HG03432 (cell line): ENCODE measurements around the gene MAP2K4.

Source experiments
- ATAC-seq: cut with Tn5 transposase; IDR thresholded peaks from one replicate; pipeline ENCODE4 v1.9.1; 2021; ENCODE audit warnings: mild to moderate bottlenecking, moderate library complexity; ENCODE audit not compliant: unreplicated experiment

MAP2K4 gene

GRCh38 chr17:12035673-12036072, 15.0 kb downstream of the MAP2K4 start:
- ATAC-seq, result no peak

GRCh38 chr17:12037970-12038369, 17.3 kb downstream of the MAP2K4 start:
- no peak for ATAC-seq

GRCh38 chr17:12040478-12040877, 19.8 kb downstream of the MAP2K4 start:
- no peak for ATAC-seq

- no peak for ATAC-seq
Measured at GRCh38 chr17:12041312-12041711, 20.6 kb downstream of the MAP2K4 start.

GRCh38 chr17:12043702-12044101, 23.0 kb downstream of the MAP2K4 start:
- ATAC-seq, result no peak

GRCh38 chr17:12046786-12047185, 26.1 kb downstream of the MAP2K4 start:
- ATAC-seq, result no peak

- ATAC-seq, result no peak
Measured at GRCh38 chr17:12047681-12048376, 27.2 kb downstream of the MAP2K4 start.

- ATAC-seq, result no peak
Measured at GRCh38 chr17:12048843-12049473, 28.3 kb downstream of the MAP2K4 start.

GRCh38 chr17:12050646-12051225, 30.1 kb downstream of the MAP2K4 start:
- no peak for ATAC-seq

- ATAC-seq, result no peak
Measured at GRCh38 chr17:12053552-12053951, 32.9 kb downstream of the MAP2K4 start.

- no peak for ATAC-seq
Measured at GRCh38 chr17:12055889-12056288, 35.2 kb downstream of the MAP2K4 start.

- no peak for ATAC-seq
Measured at GRCh38 chr17:12057520-12057919, 36.8 kb downstream of the MAP2K4 start.

GRCh38 chr17:12058535-12058934, 37.9 kb downstream of the MAP2K4 start:
- no peak for ATAC-seq

GRCh38 chr17:12062249-12062648, 41.6 kb downstream of the MAP2K4 start:
- no peak for ATAC-seq

- no peak for ATAC-seq
Measured at GRCh38 chr17:12064395-12064794, 43.7 kb downstream of the MAP2K4 start.

- ATAC-seq, result no peak
Measured at GRCh38 chr17:12067485-12067884, 46.8 kb downstream of the MAP2K4 start.

- no peak for ATAC-seq
Measured at GRCh38 chr17:12068946-12069345, 48.3 kb downstream of the MAP2K4 start.

- no peak for ATAC-seq
Measured at GRCh38 chr17:12070561-12070960, 49.9 kb downstream of the MAP2K4 start.

GRCh38 chr17:12074346-12074745, 53.7 kb downstream of the MAP2K4 start:
- no peak for ATAC-seq

GRCh38 chr17:12077773-12078172, 57.1 kb downstream of the MAP2K4 start:
- ATAC-seq, result no peak

GRCh38 chr17:12078791-12079190, 58.1 kb downstream of the MAP2K4 start:
- no peak for ATAC-seq

GRCh38 chr17:12081720-12082119, 61.0 kb downstream of the MAP2K4 start:
- ATAC-seq, result no peak
